HCT116 (cell line): ENCODE results near the gene FAR2. TPM values are rescaled to one million over a fixed set of nuclear protein-coding genes. Genes with fewer than 3 reads are reported as not detected.

Source experiments
- ATAC-seq: fragments of 200-7000 bp; cut with Tn5 transposase; 2 replicates; pipeline ENCODE4 v1.9.1; 2020; ENCODE audit warnings: mild to moderate bottlenecking, moderate library complexity
- BruUV-seq: library from RNA; stranded (reverse); fragments of 400-500 nt; replicated peaks from 2 replicates; lab custom pipeline; 2021; lab: Mats Ljungman, UMichigan
- CTCF ChIA-PET: fragments of 300-600 bp; sonication (Branson Sonifier 250); formaldehyde crosslinking; loops from one replicate; lab custom pipeline; 2021; ENCODE audit warnings: antibody characterized with exemption; lab: Charles Lee
- POLR2A ChIA-PET: fragments of 300-600, 350-600 bp; sonication (Branson Sonifier 250); formaldehyde crosslinking; loops from one replicate; lab custom pipeline; 2021; ENCODE audit warnings: antibody characterized with exemption; lab: Charles Lee
- RAD21 ChIA-PET, 2 experiments: fragments of 300-600 bp; sonication (Branson Sonifier 250); formaldehyde crosslinking; loops; one replicate each; lab custom pipeline; 2023; ENCODE audit warnings: low total read pairs in 2 of 2; ENCODE audit not compliant: uncharacterized antibody in 2 of 2, unreplicated experiment in 2 of 2, low non-redundant PET in 1 of 2; lab: Charles Lee
- DNase-seq: peaks from one replicate; pipeline ENCODE4 v3.0.0-alpha.2; 2010; ENCODE audit warnings: low read depth, low spot score
- H2AFZ ChIP-seq: fragments of 200-600 bp; shearing (Covaris generic), sonication (generic); 2 replicates; pipeline ENCODE4 v1.6.1; 2017; ENCODE audit warnings: low read depth, mixed run types, mixed read lengths, antibody characterized with exemption, low read length; ENCODE audit not compliant: poor library complexity, severe bottlenecking
- H3K27ac ChIP-seq: 2 replicates; pipeline ENCODE4 v1.5.1; 2012; ENCODE audit warnings: low read depth, low read length
- H3K27me3 ChIP-seq: fragments of 200-600 bp; sonication (generic); 2 replicates; pipeline ENCODE4 v1.6.1; 2016; ENCODE audit warnings: mixed run types, low read length, mixed read lengths; ENCODE audit not compliant: insufficient read depth
- H3K36me3 ChIP-seq, 2 experiments: fragments of 200-500 bp in 1 of 2; fragments of 200-600 bp in 1 of 2; sonication (Bioruptor generic) in 1 of 2; sonication (generic) in 1 of 2; 2 replicates each; pipeline versions ENCODE4 v1.5.1 to v1.6.1; 2014 to 2016; ENCODE audit warnings: low read length in 2 of 2, inconsistent platforms in 1 of 2, mixed read lengths in 1 of 2, mixed run types in 1 of 2; ENCODE audit not compliant: insufficient read depth in 2 of 2, control insufficient read depth in 1 of 2
- H3K4me1 ChIP-seq, 2 experiments: fragments of 200-600 bp in 1 of 2; sonication (generic) in 1 of 2; 2 replicates each; pipeline versions ENCODE4 v1.5.1 to v1.6.1; 2012 to 2017; ENCODE audit warnings: low read length in 2 of 2, inconsistent platforms in 1 of 2, mild to moderate bottlenecking in 1 of 2, mixed read lengths in 1 of 2, mixed run types in 1 of 2, moderate library complexity in 1 of 2; ENCODE audit not compliant: insufficient read depth in 2 of 2, control insufficient read depth in 1 of 2
- H3K4me2 ChIP-seq: fragments of 200-600 bp; sonication (generic); 2 replicates; pipeline ENCODE4 v1.6.1; 2017; ENCODE audit warnings: mixed run types, low read length, mixed read lengths
- H3K4me3 ChIP-seq, 2 experiments: fragments of 200-600 bp in 1 of 2; sonication (generic) in 1 of 2; replicated peaks in 1 of 2; 2 replicates each; pipeline ENCODE4 v1.5.1; 2011 to 2016; ENCODE audit warnings: low read length in 2 of 2, control low read depth in 1 of 2, low read depth in 1 of 2, mild to moderate bottlenecking in 1 of 2, mixed read lengths in 1 of 2, mixed run types in 1 of 2
- H3K79me2 ChIP-seq: fragments of 200-600 bp; sonication (generic); 2 replicates; pipeline ENCODE4 v1.6.1; 2017; ENCODE audit warnings: mild to moderate bottlenecking, mixed run types, low read length, moderate library complexity, mixed read lengths; ENCODE audit not compliant: insufficient read depth
- H3K9ac ChIP-seq: fragments of 200-600 bp; sonication (generic); 2 replicates; pipeline ENCODE4 v1.6.1; 2016; ENCODE audit warnings: low read length, mixed read lengths
- H3K9me2 ChIP-seq: fragments of 200-600 bp; sonication (generic), shearing (Covaris generic); 2 replicates; pipeline ENCODE4 v1.6.1; 2017; ENCODE audit warnings: mixed run types, mild to moderate bottlenecking, moderate library complexity; ENCODE audit not compliant: insufficient read depth
- H3K9me3 ChIP-seq, 2 experiments: fragments of 200-500 bp in 1 of 2; fragments of 200-600 bp in 1 of 2; sonication (Bioruptor generic) in 1 of 2; sonication (generic) in 1 of 2; 2 replicates each; pipeline ENCODE4 v1.6.1; 2014 to 2017; ENCODE audit warnings: low read length in 2 of 2, mixed read lengths in 2 of 2, inconsistent platforms in 1 of 2, low read depth in 1 of 2, mild to moderate bottlenecking in 1 of 2, mixed run types in 1 of 2, moderate library complexity in 1 of 2; ENCODE audit not compliant: control insufficient read depth in 1 of 2, insufficient read depth in 1 of 2
- H4K20me1 ChIP-seq: fragments of 200-600 bp; sonication (generic), shearing (Covaris generic); 2 replicates; pipeline ENCODE4 v1.6.1; 2017; ENCODE audit warnings: mixed run types, mild to moderate bottlenecking, moderate library complexity; ENCODE audit not compliant: insufficient read depth
- ATF3 ChIP-seq: IDR thresholded peaks from 2 replicates; pipeline ENCODE4 v1.6.1; 2012
- CBX3 ChIP-seq: IDR thresholded peaks from 2 replicates; pipeline ENCODE4 v1.6.1; 2012; ENCODE audit warnings: low read depth
- ELF1 ChIP-seq: IDR thresholded peaks from 2 replicates; pipeline ENCODE4 v1.6.1; 2012; ENCODE audit warnings: low read depth, borderline replicate concordance
- EZH2phosphoT487 ChIP-seq: fragments of 200-600 bp; IDR thresholded peaks from 2 replicates; pipeline ENCODE4 v1.6.1; 2018; ENCODE audit warnings: antibody characterized with exemption, borderline replicate concordance
- FOSL1 ChIP-seq: IDR thresholded peaks from 2 replicates; pipeline ENCODE4 v1.6.1; 2012; ENCODE audit warnings: low read depth
- JUND ChIP-seq: IDR thresholded peaks from 2 replicates; pipeline ENCODE4 v1.6.1; 2012
- POLR2A ChIP-seq: IDR thresholded peaks from 2 replicates; pipeline ENCODE4 v1.7.0; 2011; ENCODE audit warnings: borderline replicate concordance; ENCODE audit not compliant: insufficient read depth, insufficient read length; ENCODE audit errors: extremely low read depth
- POLR2AphosphoS5 ChIP-seq: IDR thresholded peaks from 2 replicates; pipeline ENCODE4 v1.6.1; 2011; ENCODE audit warnings: mild to moderate bottlenecking, low read depth, low read length, moderate library complexity
- RAD21 ChIP-seq: IDR thresholded peaks from 2 replicates; pipeline ENCODE4 v1.6.1; 2012; ENCODE audit warnings: low read depth, mild to moderate bottlenecking
- SIN3A ChIP-seq: IDR thresholded peaks from 2 replicates; pipeline ENCODE4 v1.6.1; 2012; ENCODE audit warnings: low read depth
- SP1 ChIP-seq: IDR thresholded peaks from 2 replicates; pipeline ENCODE4 v1.6.1; 2012; ENCODE audit warnings: low read depth
- TCF7L2 ChIP-seq: IDR thresholded peaks from 2 replicates; pipeline ENCODE4 v1.7.0; 2011; ENCODE audit warnings: borderline replicate concordance, inconsistent platforms; ENCODE audit not compliant: insufficient read depth, insufficient read length; ENCODE audit errors: extremely low read depth
- YY1 ChIP-seq: IDR thresholded peaks from 2 replicates; pipeline ENCODE4 v1.6.1; 2011; ENCODE audit warnings: low read length, low read depth, moderate library complexity, mild to moderate bottlenecking; ENCODE audit not compliant: insufficient replicate concordance; ENCODE audit errors: extremely low read depth
- ZBTB33 ChIP-seq: IDR thresholded peaks from 2 replicates; pipeline ENCODE4 v1.6.1; 2011; ENCODE audit warnings: mild to moderate bottlenecking, low read length, moderate library complexity; ENCODE audit not compliant: insufficient replicate concordance; ENCODE audit errors: extremely low read depth
- intact Hi-C: fragments of 100-400 bp; cut with micrococcal nuclease; formaldehyde crosslinking; loops from 2 replicates; pipeline ENCODE4 v1.10.0; 2022
- total RNA-seq: library from RNA; stranded (reverse); gene quantifications from one replicate; pipeline ENCODE4 v1.2.1, GENCODE V29; 2021; ENCODE audit not compliant: unreplicated experiment
- TF ChIP-seq, protein P1 (sequence below), 3 experiments: fragments of 200-600 bp in 1 of 3; sonication (generic) in 1 of 3; IDR thresholded peaks in 2 of 3; conservative IDR thresholded peaks in 1 of 3; 2 replicates each; pipeline ENCODE4 v1.5.1; 2012 to 2017; ENCODE audit warnings: low read depth in 2 of 3, low read length in 2 of 3, antibody characterized with exemption in 1 of 3, borderline replicate concordance in 1 of 3, control low read depth in 1 of 3, mild to moderate bottlenecking in 1 of 3, mixed read lengths in 1 of 3, mixed run types in 1 of 3, moderate library complexity in 1 of 3; ENCODE audit not compliant: insufficient read depth in 1 of 3
- TF ChIP-seq, protein P2 (sequence below): IDR thresholded peaks from 2 replicates; pipeline ENCODE4 v1.6.1; 2012

The FAR2 gene
- total RNA-seq, 1 experiment from 2014 or later = 9.7 TPM

- TF ChIP-seq ZBTB33 (no peak), TCF7L2 (no peak), ATF3 (no peak), FOSL1 (no peak), POLR2A (no peak)
- TF ChIP-seq, protein P1, sequence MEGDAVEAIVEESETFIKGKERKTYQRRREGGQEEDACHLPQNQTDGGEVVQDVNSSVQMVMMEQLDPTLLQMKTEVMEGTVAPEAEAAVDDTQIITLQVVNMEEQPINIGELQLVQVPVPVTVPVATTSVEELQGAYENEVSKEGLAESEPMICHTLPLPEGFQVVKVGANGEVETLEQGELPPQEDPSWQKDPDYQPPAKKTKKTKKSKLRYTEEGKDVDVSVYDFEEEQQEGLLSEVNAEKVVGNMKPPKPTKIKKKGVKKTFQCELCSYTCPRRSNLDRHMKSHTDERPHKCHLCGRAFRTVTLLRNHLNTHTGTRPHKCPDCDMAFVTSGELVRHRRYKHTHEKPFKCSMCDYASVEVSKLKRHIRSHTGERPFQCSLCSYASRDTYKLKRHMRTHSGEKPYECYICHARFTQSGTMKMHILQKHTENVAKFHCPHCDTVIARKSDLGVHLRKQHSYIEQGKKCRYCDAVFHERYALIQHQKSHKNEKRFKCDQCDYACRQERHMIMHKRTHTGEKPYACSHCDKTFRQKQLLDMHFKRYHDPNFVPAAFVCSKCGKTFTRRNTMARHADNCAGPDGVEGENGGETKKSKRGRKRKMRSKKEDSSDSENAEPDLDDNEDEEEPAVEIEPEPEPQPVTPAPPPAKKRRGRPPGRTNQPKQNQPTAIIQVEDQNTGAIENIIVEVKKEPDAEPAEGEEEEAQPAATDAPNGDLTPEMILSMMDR (IDR thresholded peaks at IDR 0.05 in 2 of 3, conservative IDR thresholded peaks at IDR 0.05 in 1 of 3; ENCODE audit: borderline replicate concordance in 1 of 3, insufficient read depth in 1 of 3, low read depth in 2 of 3, low read length in 2 of 3) = no peak
Measured at GRCh38 chr12:29322157-29322556, 173.1 kb downstream of the FAR2 start (continued).

DNA sequence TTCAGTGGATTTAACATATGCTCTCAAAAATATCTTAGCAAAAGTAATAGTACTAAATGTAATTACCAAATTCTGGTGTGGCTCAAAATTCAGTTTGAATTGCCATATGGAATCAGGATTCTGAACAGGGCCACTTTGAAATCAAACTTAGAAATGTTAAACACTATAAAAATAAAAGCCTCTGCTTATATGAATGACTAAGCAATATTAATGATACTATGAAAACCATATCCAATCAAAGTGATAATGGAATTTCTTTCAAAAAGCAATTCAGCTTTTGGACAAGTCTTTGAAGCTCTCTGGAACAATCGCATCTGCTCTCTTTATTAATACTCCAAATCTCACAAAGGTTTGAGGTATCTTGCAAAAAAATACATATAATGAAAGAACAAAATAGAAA, 180.3 kb downstream of the FAR2 start:
- intact Hi-C loops = no loop called here
- ATAC-seq (no peak), DNase-seq (no peak)
- no peaks in the 10 kb centered on the region for H3K36me3 ChIP-seq
- no peaks in the 10 kb centered on the region for H3K9me3 ChIP-seq
- H3K9ac ChIP-seq = no peak overlapping the region
- no peaks in the 10 kb centered on the region for H3K27me3 ChIP-seq
- H3K79me2 ChIP-seq = no peaks in the 10 kb centered on the region
- H3K9me2 ChIP-seq = no peaks in the 10 kb centered on the region
- H2AFZ ChIP-seq = no peak overlapping the region
- H3K27ac ChIP-seq = no peak overlapping the region
- no peak overlapping the region for H3K4me3 ChIP-seq
- RAD21 ChIA-PET = no interaction called here
- no peaks in the 10 kb centered on the region for H4K20me1 ChIP-seq
- CTCF ChIA-PET = interaction anchor here (0.9 kb wide), 1 partner anchor 12 kb away, joined by 3 read pairs; no protein-coding TSS in a partner anchor
- BruUV-seq = no TSS peak
- H3K4me1 ChIP-seq = no peaks in the 10 kb centered on the region
- POLR2A ChIA-PET = no interaction called here
- TF ChIP-seq TCF7L2 (no peak), POLR2AphosphoS5 (no peak), SP1 (no peak), RAD21 (no peak), CBX3 (no peak), JUND (no peak), SIN3A (no peak), EZH2phosphoT487 (no peak), YY1 (no peak), ZBTB33 (no peak), ELF1 (no peak)
- TF ChIP-seq, protein P2, sequence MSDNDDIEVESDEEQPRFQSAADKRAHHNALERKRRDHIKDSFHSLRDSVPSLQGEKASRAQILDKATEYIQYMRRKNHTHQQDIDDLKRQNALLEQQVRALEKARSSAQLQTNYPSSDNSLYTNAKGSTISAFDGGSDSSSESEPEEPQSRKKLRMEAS = no peak
- H3K4me2 ChIP-seq = no peak overlapping the region
